Spleen (tissue), 11 donors: ENCODE measurements around the gene DDR1. TPM values are rescaled to one million over a fixed set of nuclear protein-coding genes. Genes with fewer than 3 reads are reported as not detected.

Experiments used
- DNase-seq: peaks from one replicate; pipeline ENCODE4 v3.0.0-alpha.2; 2020
- H3K27ac ChIP-seq, 8 donors: fragments of 200-600 bp; sonication (generic) in 7 of 8; 1 replicate in 4 of 8; 2 replicates in 4 of 8; pipeline versions ENCODE4 v1.5.0 to v1.8.0; 2016 to 2021; ENCODE audit warnings: inconsistent platforms in 4 of 8, mild to moderate bottlenecking in 4 of 8, moderate library complexity in 1 of 8
- H3K27me3 ChIP-seq, 7 donors: fragments of 200-600 bp; sonication (generic) in 6 of 7; replicated peaks in 1 of 7; 1 replicate in 4 of 7; 2 replicates in 3 of 7; pipeline versions ENCODE4 v1.5.0 to v1.8.0; 2016 to 2021; ENCODE audit warnings: inconsistent platforms in 3 of 7, mild to moderate bottlenecking in 1 of 7
- H3K36me3 ChIP-seq, 6 donors: fragments of 200-600 bp; sonication (generic) in 5 of 6; 1 replicate in 4 of 6; 2 replicates in 2 of 6; pipeline versions ENCODE4 v1.5.0 to v1.8.0; 2016 to 2021; ENCODE audit warnings: inconsistent platforms in 2 of 6
- H3K4me1 ChIP-seq, 6 donors: fragments of 200-600 bp; sonication (generic) in 5 of 6; 1 replicate in 3 of 6; 2 replicates in 3 of 6; pipeline versions ENCODE4 v1.5.0 to v1.8.0; 2016 to 2021; ENCODE audit warnings: inconsistent platforms in 3 of 6
- H3K4me3 ChIP-seq, 8 donors: fragments of 200-600 bp; sonication (generic) in 7 of 8; 1 replicate in 4 of 8; 2 replicates in 4 of 8; pipeline versions ENCODE4 v1.5.0 to v1.8.0; 2016 to 2021; ENCODE audit warnings: inconsistent platforms in 4 of 8, mild to moderate bottlenecking in 4 of 8, moderate library complexity in 2 of 8
- H3K9me3 ChIP-seq, 8 donors: fragments of 200-600 bp; sonication (generic) in 7 of 8; 1 replicate in 4 of 8; 2 replicates in 4 of 8; pipeline versions ENCODE4 v1.5.0 to v1.8.0; 2016 to 2021; ENCODE audit warnings: inconsistent platforms in 4 of 8
- POLR2A ChIP-seq, 3 donors: fragments of 450-650 bp; IDR thresholded peaks; one replicate each; pipeline ENCODE4 v1.5.1; 2017; ENCODE audit warnings: antibody characterized with exemption in 3 of 3, mild to moderate bottlenecking in 1 of 3
- POLR2AphosphoS5 ChIP-seq, 3 donors: sonication (generic); formaldehyde crosslinking; IDR thresholded peaks; one replicate each; pipeline ENCODE4 v1.5.1; 2017; ENCODE audit warnings: antibody characterized with exemption in 3 of 3
- WGBS, 5 donors: extraction: QIAGEN DNeasy Blood & Tissue Kit in 3 of 5; methylation state at CpG; one replicate each; pipeline versions ENCODE4 v1.1.5 to v1.1.7; 2013 to 2018; 5-methylcytosine and 5-hydroxymethylcytosine counted together
- intact Hi-C: fragments of 100-400 bp; cut with DNase I; formaldehyde crosslinking; loops from one replicate; pipeline ENCODE4 v1.15.0; 2023; ENCODE audit warnings: low total_unique reads
- polyA plus RNA-seq, 3 donors: library from polyadenylated mRNA; stranded (reverse); fragments of 200-250 nt; gene quantifications; one replicate each; pipeline ENCODE4 v1.2.1, GENCODE V29; 2013
- total RNA-seq, 7 donors: library from RNA; depleted of rRNA in 3 of 7; stranded (reverse); fragments of >200 nt in 3 of 7; fragmentation: NEBNext Ultra II Directional in 4 of 7; extraction: Animal tissue kit (Norgen Biotek cat#: 25700) in 4 of 7; gene quantifications; one replicate each; pipeline versions ENCODE4 v1.1.0 to v1.2.1, GENCODE V29; 2016 to 2021
- TF ChIP-seq, protein P1 (sequence below), 11 experiments: fragments of 200-600 bp in 7 of 11; fragments of 450-650 bp in 4 of 11; sonication (generic) in 4 of 11; IDR thresholded peaks in 8 of 11; conservative IDR thresholded peaks in 3 of 11; 1 replicate in 7 of 11; 2 replicates in 4 of 11; pipeline versions ENCODE4 v1.4.0 to v1.8.0; 2016 to 2021; ENCODE audit warnings: antibody characterized with exemption in 11 of 11, inconsistent platforms in 4 of 11, mild to moderate bottlenecking in 1 of 11
- donor health status: healthy with polysubstance abuse.
- donor health status: DM: no; HTN: no; CAD: no; lungs with moderate emphysema.
- donor health status: DM: no; HTN: no; CAD: no.
- donor health status: Bipolar disorder and iron deficiency.
- donor health status: healthy.
- donor health status: DM: no; HTN: no; CAD: no.
- donor health status: DM: yes; HTN: yes; CAD: no.

The DDR1 gene
- total and polyA plus RNA-seq, 10 donors: 5.0 to 37.1 (median 17.4) TPM

- no peak overlapping the region for H3K27ac ChIP-seq
- peaks cover 0 to 4% (median 0%) of the 10 kb centered on the region in 7 donors for H3K27me3 ChIP-seq
- 89 to 97% (median 94%) methylated on average over 5 of the region's 5 CpGs for WGBS, 5 donors
- H3K9me3 ChIP-seq: peaks cover 0 to 34% (median 27%) of the 10 kb centered on the region in 8 donors
- no peak overlapping the region for H3K4me3 ChIP-seq
- no peak for DNase-seq
- TF ChIP-seq, protein P1, sequence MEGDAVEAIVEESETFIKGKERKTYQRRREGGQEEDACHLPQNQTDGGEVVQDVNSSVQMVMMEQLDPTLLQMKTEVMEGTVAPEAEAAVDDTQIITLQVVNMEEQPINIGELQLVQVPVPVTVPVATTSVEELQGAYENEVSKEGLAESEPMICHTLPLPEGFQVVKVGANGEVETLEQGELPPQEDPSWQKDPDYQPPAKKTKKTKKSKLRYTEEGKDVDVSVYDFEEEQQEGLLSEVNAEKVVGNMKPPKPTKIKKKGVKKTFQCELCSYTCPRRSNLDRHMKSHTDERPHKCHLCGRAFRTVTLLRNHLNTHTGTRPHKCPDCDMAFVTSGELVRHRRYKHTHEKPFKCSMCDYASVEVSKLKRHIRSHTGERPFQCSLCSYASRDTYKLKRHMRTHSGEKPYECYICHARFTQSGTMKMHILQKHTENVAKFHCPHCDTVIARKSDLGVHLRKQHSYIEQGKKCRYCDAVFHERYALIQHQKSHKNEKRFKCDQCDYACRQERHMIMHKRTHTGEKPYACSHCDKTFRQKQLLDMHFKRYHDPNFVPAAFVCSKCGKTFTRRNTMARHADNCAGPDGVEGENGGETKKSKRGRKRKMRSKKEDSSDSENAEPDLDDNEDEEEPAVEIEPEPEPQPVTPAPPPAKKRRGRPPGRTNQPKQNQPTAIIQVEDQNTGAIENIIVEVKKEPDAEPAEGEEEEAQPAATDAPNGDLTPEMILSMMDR (IDR thresholded peaks at IDR 0.05 in 8 of 11, conservative IDR thresholded peaks at IDR 0.05 in 3 of 11): no peak
- TF ChIP-seq POLR2A (IDR thresholded peaks at IDR 0.05) (no peak), POLR2AphosphoS5 (IDR thresholded peaks at IDR 0.05) (no peak)
- no peaks in the 10 kb centered on the region for H3K4me1 ChIP-seq
- H3K36me3 ChIP-seq: no peaks in the 10 kb centered on the region
- intact Hi-C loops: no loop called here
Measured at GRCh38 chr6:30854285-30855040, 29.9 kb upstream of the DDR1 start.

DNA sequence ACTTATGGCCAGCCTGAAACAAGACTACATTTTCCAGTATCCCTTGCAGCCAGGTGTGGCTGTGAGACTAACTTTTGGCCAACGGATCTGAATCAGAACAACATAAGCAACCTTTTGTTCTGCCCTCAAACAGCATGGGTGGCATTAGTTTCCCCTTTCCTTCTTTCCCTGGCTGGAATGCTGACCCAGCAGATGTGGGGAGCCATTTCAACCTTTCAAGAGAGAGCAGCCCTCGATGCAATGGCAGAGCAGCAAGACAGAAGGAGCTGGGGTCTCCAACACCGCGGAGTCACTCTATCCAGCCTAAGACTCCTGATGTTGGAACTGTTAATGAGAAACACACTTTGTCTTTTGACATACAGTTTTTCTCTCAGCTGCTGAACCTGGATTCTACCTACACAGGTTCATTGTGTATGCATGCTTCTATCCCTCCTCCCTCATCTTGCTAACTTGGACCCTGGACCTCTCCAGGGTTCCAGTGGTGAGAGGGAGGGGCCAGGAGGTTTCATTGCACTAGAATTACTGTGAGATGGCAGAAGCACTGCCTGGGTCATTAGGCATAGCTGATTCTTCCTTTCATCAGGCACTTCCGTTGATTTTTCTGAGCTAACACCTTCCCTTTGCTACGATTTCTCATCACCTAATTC, 28.8 kb upstream of the DDR1 start:
- intact Hi-C loops: no loop called here
- TF ChIP-seq, protein P1 (IDR thresholded peaks at IDR 0.05 in 8 of 11, conservative IDR thresholded peaks at IDR 0.05 in 3 of 11): no peak
- TF ChIP-seq POLR2A (IDR thresholded peaks at IDR 0.05): no peak
- TF ChIP-seq POLR2AphosphoS5 (IDR thresholded peaks at IDR 0.05): no peak
- Histone ChIP-seq H3K27ac (no peak overlapping the region), H3K27me3 (peaks cover 0 to 4% (median 0%) of the 10 kb centered on the region in 7 donors), H3K4me1 (no peaks in the 10 kb centered on the region), H3K4me3 (no peak overlapping the region), H3K36me3 (no peaks in the 10 kb centered on the region), H3K9me3 (peaks cover 0 to 34% (median 33%) of the 10 kb centered on the region in 8 donors)
- no peak for DNase-seq
- WGBS, 5 donors: 85 to 90% (median 86%) methylated on average over 6 of the region's 6 CpGs

- 81 to 85% (median 83%) methylated on average over 5 of the region's 5 CpGs for WGBS, 5 donors
Measured at GRCh38 chr6:30857112-30857511, 27.2 kb upstream of the DDR1 start.

More at GRCh38 chr6:30857112-30857511, 27.2 kb upstream of the DDR1 start:
- H3K27me3 ChIP-seq: peaks cover 0 to 4% (median 0%) of the 10 kb centered on the region in 7 donors
- TF ChIP-seq, protein P1 (IDR thresholded peaks at IDR 0.05 in 8 of 11, conservative IDR thresholded peaks at IDR 0.05 in 3 of 11): no peak
- no peak for TF ChIP-seq POLR2AphosphoS5 (IDR thresholded peaks at IDR 0.05)
- no peak for TF ChIP-seq POLR2A (IDR thresholded peaks at IDR 0.05)
- no peaks in the 10 kb centered on the region for H3K4me1 ChIP-seq
- intact Hi-C loops: no loop called here
- no peak overlapping the region for H3K27ac ChIP-seq
- H3K9me3 ChIP-seq: peaks cover 0 to 19% (median 18%) of the 10 kb centered on the region in 8 donors
- no peak overlapping the region for H3K4me3 ChIP-seq
- H3K36me3 ChIP-seq: no peaks in the 10 kb centered on the region
- no peak for DNase-seq
